Measurements from ENCODE around the gene GRAP2. TPM values are rescaled to one million over a fixed set of nuclear protein-coding genes. Genes with fewer than 3 reads are reported as not detected.

The GRAP2 gene
- total RNA-seq, 1 experiment from 2014 or later, result not detected

GRCh38 chr22:39935612-39936011 lies 34.7 kb downstream of the GRAP2 start:
- Histone ChIP-seq H3K27ac (ENCODE audit: low read length) (no peak overlapping the region), H3K36me3 (ENCODE audit: low read depth, low read length) (no peaks in the 10 kb centered on the region), H3K4me1 (ENCODE audit: insufficient read depth, low read length) (no peaks in the 10 kb centered on the region), H3K79me2 (ENCODE audit: low read length) (no peaks in the 10 kb centered on the region), H3K4me3 (ENCODE audit: low read length) (no peak overlapping the region), H3F3A (ENCODE audit: low read length, unreplicated experiment) (no peaks in the 10 kb centered on the region), H3K27me3 (ENCODE audit: low read length) (peaks cover 60% of the 10 kb centered on the region), H4K20me1 (ENCODE audit: low read length) (no peaks in the 10 kb centered on the region), H3K9ac (ENCODE audit: low read length) (no peak overlapping the region), H3K4me2 (ENCODE audit: low read length) (no peak overlapping the region), H3K9me3 (ENCODE audit: low read length) (no peaks in the 10 kb centered on the region), H3K9me2 (replicated peaks; ENCODE audit: low read length) (no peaks in the 10 kb centered on the region), H2AFZ (ENCODE audit: low read length) (no peak overlapping the region)
- intact Hi-C loops (cut with micrococcal nuclease), result no loop called here
- no TSS peak for BruUV-seq (replicated peaks)
- ChIA-PET CTCF (no interaction called here), POLR2A (ENCODE audit: unreplicated experiment) (no interaction called here)
- TF ChIP-seq EZH2 (IDR thresholded peaks at IDR 0.05; ENCODE audit: low read length, unreplicated experiment) (no peak), CTCF (conservative IDR thresholded peaks at IDR 0.05; ENCODE audit: low read depth, low read length) (no peak), EZH2phosphoT487 (IDR thresholded peaks at IDR 0.05; ENCODE audit: borderline replicate concordance, low read length) (no peak)
- ATAC-seq (no peak), DNase-seq (no peak)

GRCh38 chr22:39936523-39937145 lies 35.8 kb downstream of the GRAP2 start:
- intact Hi-C loops (cut with micrococcal nuclease), result no loop called here

More at GRCh38 chr22:39936523-39937145, 35.8 kb downstream of the GRAP2 start:
- Histone ChIP-seq H3K27me3 (ENCODE audit: low read length) (peaks cover 49% of the 10 kb centered on the region), H3K4me2 (ENCODE audit: low read length) (no peak overlapping the region), H2AFZ (ENCODE audit: low read length) (no peak overlapping the region), H3K9me2 (replicated peaks; ENCODE audit: low read length) (no peaks in the 10 kb centered on the region), H3K9me3 (ENCODE audit: low read length) (no peaks in the 10 kb centered on the region), H3K9ac (ENCODE audit: low read length) (no peak overlapping the region), H4K20me1 (ENCODE audit: low read length) (no peaks in the 10 kb centered on the region), H3K4me3 (ENCODE audit: low read length) (no peak overlapping the region), H3K36me3 (ENCODE audit: low read depth, low read length) (no peaks in the 10 kb centered on the region), H3F3A (ENCODE audit: low read length, unreplicated experiment) (no peaks in the 10 kb centered on the region), H3K79me2 (ENCODE audit: low read length) (no peaks in the 10 kb centered on the region), H3K27ac (ENCODE audit: low read length) (no peak overlapping the region), H3K4me1 (ENCODE audit: insufficient read depth, low read length) (no peaks in the 10 kb centered on the region)
- POLR2A ChIA-PET (ENCODE audit: unreplicated experiment), result no interaction called here
- CTCF ChIA-PET, result no interaction called here
- DNase-seq, result no peak
- TF ChIP-seq EZH2 (IDR thresholded peaks at IDR 0.05; ENCODE audit: low read length, unreplicated experiment) (no peak), EZH2phosphoT487 (IDR thresholded peaks at IDR 0.05; ENCODE audit: borderline replicate concordance, low read length) (no peak), CTCF (conservative IDR thresholded peaks at IDR 0.05; ENCODE audit: low read depth, low read length) (no peak)
- no TSS peak for BruUV-seq (replicated peaks)
- no peak for ATAC-seq

Measured in PC-3 (cell line).